AG09309 (cell line): ENCODE measurements around the gene MX1.

Source experiments
- DNase-seq: peaks from one replicate; pipeline ENCODE4 v3.0.0-alpha.2; 2010; ENCODE audit warnings: low read depth
- H3K4me3 ChIP-seq: 2 replicates; pipeline ENCODE4 v1.5.1; 2011; ENCODE audit warnings: mild to moderate bottlenecking, low read depth, low read length, moderate library complexity; ENCODE audit not compliant: control insufficient read depth
- TF ChIP-seq, protein P1 (sequence below): IDR thresholded peaks from 2 replicates; pipeline ENCODE4 v1.5.1; 2011; ENCODE audit warnings: mild to moderate bottlenecking, low read depth, low read length, inconsistent platforms; ENCODE audit not compliant: insufficient read depth, control insufficient read depth; ENCODE audit errors: missing control alignments

The MX1 gene

DNA sequence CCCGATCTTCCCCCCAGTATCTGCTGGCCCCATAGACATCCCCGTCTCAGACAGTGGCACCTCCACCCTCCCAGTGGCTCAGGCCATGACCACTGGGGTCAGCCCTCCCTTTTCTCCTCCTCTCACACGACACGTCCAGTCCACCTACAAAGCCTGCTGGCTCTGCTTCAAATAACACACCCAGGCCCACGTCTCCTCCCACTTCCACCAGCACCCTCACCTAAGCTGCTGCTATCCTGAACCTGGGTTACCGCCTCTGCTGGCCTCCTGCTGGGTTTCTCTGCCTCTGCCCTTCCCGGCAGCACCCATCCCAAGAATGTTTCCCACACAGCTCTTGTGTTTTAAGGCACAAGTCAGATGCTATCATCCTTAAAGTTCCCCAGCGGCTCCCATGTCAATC, 38.2 kb upstream of the MX1 start:
- DNase-seq, result no peak
- TF ChIP-seq, protein P1, sequence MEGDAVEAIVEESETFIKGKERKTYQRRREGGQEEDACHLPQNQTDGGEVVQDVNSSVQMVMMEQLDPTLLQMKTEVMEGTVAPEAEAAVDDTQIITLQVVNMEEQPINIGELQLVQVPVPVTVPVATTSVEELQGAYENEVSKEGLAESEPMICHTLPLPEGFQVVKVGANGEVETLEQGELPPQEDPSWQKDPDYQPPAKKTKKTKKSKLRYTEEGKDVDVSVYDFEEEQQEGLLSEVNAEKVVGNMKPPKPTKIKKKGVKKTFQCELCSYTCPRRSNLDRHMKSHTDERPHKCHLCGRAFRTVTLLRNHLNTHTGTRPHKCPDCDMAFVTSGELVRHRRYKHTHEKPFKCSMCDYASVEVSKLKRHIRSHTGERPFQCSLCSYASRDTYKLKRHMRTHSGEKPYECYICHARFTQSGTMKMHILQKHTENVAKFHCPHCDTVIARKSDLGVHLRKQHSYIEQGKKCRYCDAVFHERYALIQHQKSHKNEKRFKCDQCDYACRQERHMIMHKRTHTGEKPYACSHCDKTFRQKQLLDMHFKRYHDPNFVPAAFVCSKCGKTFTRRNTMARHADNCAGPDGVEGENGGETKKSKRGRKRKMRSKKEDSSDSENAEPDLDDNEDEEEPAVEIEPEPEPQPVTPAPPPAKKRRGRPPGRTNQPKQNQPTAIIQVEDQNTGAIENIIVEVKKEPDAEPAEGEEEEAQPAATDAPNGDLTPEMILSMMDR, result no peak
- H3K4me3 ChIP-seq, result no peak overlapping the region

DNA sequence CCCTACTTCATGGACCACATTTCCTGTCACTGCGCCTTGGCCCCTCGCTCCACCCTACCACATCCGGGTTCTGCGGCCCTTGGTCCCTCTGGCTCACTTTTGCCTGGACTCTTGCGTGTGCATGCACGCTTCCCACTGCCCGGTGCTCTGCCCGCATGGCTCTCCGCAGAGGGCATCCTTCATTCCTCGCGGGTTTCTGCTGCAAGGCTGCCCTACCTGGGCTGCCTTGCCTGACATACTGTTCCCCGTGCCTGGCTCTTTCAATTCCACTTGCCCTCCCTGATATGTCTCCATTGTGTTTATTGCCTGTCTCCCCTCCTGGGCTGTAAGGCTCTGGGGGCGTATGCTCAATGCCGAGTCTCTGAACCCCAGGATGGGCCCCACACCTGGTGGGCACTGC, 37.8 kb upstream of the MX1 start:
- no peak for DNase-seq
- TF ChIP-seq, protein P1, result no peak

DNA sequence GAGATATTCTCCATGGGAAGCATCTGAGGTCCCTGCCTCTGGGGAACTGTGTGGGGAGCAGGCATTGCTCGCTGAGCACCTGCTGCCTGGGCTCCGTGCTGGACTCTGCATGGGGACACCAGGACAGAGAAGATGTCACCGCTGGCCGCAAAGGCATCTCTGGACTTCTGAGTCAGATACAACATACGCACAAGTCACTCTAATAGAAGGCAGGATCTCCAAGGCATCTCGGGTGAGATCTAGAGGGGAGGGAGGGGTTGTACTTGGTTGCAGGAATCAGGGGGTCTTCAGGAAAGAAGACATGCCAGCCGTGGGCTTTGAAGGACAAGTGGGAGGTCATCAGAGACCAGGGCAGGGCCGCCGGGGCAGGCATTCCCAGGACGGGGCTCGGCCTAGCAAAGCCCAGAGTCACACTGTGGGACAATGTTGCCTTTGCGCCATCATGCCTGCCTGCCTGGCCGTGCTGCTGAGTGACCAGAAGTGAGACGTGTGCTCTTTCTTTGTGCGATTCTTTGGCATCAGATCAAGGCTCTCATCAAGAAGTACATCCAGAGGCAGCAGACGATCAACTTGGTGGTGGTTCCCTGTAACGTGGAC, 35.9 kb upstream of the MX1 start:
- TF ChIP-seq, protein P1, result no peak
- no peak for DNase-seq
- no peak overlapping the region for H3K4me3 ChIP-seq

More for the DNA sequence above, 37.8 kb upstream of the MX1 start:
- H3K4me3 ChIP-seq, result no peak overlapping the region

DNA sequence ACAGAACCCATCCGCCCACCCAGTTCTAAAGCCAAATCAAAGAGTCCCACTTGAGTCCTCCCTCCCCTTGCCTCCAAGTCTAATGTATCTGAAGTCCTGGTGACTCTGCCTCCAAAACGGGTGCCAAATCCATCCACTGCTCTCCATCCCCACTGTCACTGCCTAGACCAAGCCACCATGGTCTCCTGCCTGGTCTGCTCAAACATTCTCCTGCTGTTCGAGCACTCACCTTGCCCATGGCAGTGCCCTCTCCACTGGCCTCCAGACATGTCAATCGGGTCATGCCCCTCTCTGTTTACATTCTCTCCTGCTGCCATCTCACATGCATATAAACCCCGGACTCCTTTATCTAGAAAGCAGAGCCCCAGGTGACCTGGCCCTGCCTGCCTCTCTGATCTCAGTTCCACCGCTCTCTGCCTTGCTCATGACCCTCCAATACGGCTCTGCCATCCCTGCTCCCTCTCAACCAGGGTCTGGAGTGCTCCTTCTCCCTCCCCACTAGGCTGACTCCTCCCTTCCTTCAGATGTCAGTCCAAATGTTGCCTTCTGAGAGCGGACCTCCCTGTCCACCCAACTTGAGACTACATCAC, 32.1 kb upstream of the MX1 start:
- TF ChIP-seq, protein P1, result no peak
- no peak overlapping the region for H3K4me3 ChIP-seq
- DNase-seq, result no peak

DNA sequence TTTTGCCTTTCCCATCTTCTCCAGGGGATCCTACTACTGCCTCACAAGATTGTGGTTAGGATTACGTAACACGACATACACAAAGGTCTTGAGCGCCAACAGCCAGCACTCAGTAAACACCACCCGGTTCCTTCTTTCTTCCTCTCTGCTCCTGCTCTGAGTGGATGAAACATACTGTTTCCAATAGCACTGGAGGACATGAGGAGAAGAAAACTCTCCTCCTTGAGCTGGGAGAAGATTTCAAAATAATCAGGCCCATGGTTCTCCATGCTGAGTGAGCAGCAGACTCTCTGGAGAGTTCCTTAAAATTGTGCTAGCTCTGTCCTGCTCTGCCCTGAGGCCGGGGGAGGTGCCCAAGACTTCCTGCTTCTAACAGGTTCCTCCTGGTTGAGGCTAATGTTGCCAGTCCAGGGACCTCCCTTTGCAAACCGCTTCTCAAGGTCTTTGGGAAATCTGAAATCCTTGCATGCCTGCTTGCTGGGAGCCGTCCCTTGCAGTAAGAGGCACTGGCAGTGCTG, 29.4 kb upstream of the MX1 start:
- no peak for DNase-seq
- H3K4me3 ChIP-seq, result no peak overlapping the region
- TF ChIP-seq, protein P1, result no peak

DNA sequence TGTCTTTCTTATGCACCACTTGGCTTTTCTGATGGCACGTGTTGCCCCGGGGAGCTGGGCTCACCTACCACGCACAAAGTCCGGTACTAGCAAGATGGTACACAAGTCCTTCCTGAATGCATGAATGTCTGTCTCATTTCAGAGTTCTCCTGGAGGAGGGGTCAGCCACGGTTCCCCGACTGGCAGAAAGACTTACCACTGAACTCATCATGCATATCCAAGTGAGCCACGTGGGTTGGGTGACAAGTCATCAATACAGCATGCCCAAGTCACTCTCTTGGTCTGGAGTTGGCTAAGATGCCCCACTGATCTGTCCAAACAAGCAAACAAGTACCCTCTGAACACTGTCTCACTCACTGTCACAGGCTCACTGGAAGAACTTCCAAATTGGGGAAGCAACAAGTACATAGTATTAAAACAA, 28.6 kb upstream of the MX1 start:
- H3K4me3 ChIP-seq, result no peak overlapping the region
- TF ChIP-seq, protein P1, result no peak
- DNase-seq, result no peak
